Urinary bladder (tissue), 4 donors: ENCODE results near the gene WASF2. TPM values are rescaled to one million over a fixed set of nuclear protein-coding genes. Genes with fewer than 3 reads are reported as not detected.
"Not testable (repeated sequence)": the region's sequence is repeated elsewhere in the genome, so short reads cannot be mapped to it uniquely, and the experiment has no call there.

ENCODE experiments used
- DNase-seq: peaks from one replicate; pipeline ENCODE4 v3.0.0-alpha.2; 2015; ENCODE audit errors: extremely low spot score
- H3K27ac ChIP-seq: one replicate; pipeline ENCODE4 v1.5.1; 2013; ENCODE audit warnings: low read depth, mild to moderate bottlenecking, moderate library complexity
- H3K36me3 ChIP-seq: one replicate; pipeline ENCODE4 v1.6.1; 2013; ENCODE audit warnings: mild to moderate bottlenecking, moderate library complexity; ENCODE audit not compliant: insufficient read depth
- H3K4me1 ChIP-seq: one replicate; pipeline ENCODE4 v1.6.1; 2013; ENCODE audit warnings: mild to moderate bottlenecking, moderate library complexity; ENCODE audit not compliant: insufficient read depth
- H3K4me3 ChIP-seq: one replicate; pipeline ENCODE4 v1.5.1; 2013; ENCODE audit warnings: low read depth, low read length
- WGBS: extraction: QIAGEN DNeasy Blood & Tissue Kit; methylation state at CpG from one replicate; pipeline ENCODE4 v1.1.7; 2013; 5-methylcytosine and 5-hydroxymethylcytosine counted together
- polyA plus RNA-seq: library from polyadenylated mRNA; stranded (reverse); fragments of 200-250 nt; gene quantifications from one replicate; pipeline ENCODE4 v1.2.3, GENCODE V29; 2013
- total RNA-seq: library from RNA; depleted of rRNA; stranded (reverse); fragments of >200 nt; gene quantifications from one replicate; pipeline ENCODE4 v1.2.3, GENCODE V29; 2014
- donor health status: healthy with polysubstance abuse.
- donor health status: healthy.

The WASF2 gene
- total and polyA plus RNA-seq, 2 donors = 40.7 to 83.6 TPM

- Histone ChIP-seq H3K36me3 (no peaks in the 10 kb centered on the region), H3K4me3 (no peak overlapping the region), H3K4me1 (no peaks in the 10 kb centered on the region), H3K27ac (no peak overlapping the region)
- DNase-seq = no peak
- 24% methylated on average over 8 of the region's 8 CpGs for WGBS
Measured at GRCh38 chr1:27496604-27497155, 6.7 kb upstream of the WASF2 start.

GRCh38 chr1:27492796-27493195 is 2.8 kb upstream of the WASF2 start:
- Histone ChIP-seq H3K36me3 (no peaks in the 10 kb centered on the region), H3K4me3 (no peak overlapping the region), H3K27ac (no peak overlapping the region), H3K4me1 (no peaks in the 10 kb centered on the region)
- no peak for DNase-seq
- 93% methylated on average over 3 of the region's 3 CpGs for WGBS

DNA sequence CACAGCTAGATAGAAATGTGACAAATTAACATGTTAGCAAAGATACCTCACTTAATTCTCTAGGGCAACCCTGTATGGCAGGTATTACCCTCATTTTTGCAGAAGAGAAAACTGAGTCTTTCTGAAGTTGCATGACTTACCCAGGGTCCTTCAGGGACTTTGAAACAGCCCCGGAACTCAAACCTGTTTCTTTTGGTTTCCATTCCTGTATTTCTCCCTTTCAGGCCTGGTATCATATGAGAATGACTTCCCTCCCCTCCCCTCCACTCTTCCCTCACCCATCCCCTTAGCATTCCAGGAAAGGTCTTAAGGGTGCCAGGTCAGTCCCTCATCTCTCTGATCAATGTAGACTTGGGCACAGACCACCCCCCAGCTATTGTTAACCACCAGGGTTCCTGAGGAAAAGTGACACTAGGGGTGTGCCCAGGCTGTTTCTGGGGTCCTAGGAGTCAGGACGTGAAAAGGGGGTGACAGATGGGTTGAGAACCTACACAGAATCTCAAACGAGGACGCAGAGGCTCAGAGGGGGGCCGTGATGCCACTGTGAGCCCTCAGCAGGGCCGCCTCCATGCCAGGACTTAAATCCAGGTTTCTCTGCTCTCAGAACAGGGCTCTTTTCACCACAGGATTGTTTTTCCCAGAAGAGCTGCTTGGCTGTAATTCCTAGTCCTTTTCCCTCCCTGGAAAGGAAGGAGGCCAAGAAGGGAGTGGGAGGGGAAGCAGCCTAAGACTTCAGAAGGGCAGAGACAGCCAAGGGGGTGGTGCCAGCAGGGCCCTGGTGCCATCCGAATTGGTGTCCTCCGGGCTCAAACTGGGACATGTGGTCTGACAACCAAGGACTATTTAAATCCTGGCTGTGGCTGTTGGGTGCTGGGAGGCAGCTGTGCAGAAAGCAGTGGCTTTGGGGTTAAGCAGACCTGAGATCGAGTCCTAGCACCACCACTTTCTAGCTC is 2.1 kb upstream of the WASF2 start:
- WGBS = 22% methylated on average over 9 of the region's 9 CpGs
- Histone ChIP-seq H3K36me3 (no peaks in the 10 kb centered on the region), H3K4me1 (no peaks in the 10 kb centered on the region), H3K4me3 (no peak overlapping the region), H3K27ac (peak overlapping the region; percentile 49)
- DNase-seq = no peak

DNA sequence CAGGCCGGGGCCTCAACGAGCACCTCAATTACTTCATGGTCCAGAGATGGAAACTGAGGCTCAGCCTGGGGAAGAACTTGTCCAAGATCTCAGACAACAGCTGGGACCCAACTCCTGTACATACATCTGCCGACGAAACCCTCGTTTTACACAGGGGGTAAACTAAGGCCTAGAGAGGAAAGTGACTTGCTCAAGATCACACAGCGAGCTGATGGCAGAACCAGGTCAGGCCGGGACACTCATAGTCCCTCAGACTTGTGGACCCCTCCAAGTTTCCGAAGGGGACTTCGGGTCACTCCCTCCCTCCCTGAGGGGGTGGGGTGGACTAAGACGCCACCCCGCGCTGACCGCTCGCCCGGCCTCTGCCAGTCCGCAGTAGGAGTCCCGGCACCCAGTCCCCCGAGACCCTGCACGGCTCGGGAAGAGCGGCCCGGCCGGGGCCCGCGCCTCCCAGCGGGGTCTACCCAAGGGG is 430 bp downstream of the WASF2 start:
- WGBS = under 1% methylated on average over 26 of the region's 26 CpGs
- H3K4me1 ChIP-seq = no peaks in the 10 kb centered on the region
- H3K27ac ChIP-seq = peak overlapping the region; percentile 99
- no peaks in the 10 kb centered on the region for H3K36me3 ChIP-seq
- no peak for DNase-seq
- H3K4me3 ChIP-seq = peak overlapping the region; percentile 90

DNA sequence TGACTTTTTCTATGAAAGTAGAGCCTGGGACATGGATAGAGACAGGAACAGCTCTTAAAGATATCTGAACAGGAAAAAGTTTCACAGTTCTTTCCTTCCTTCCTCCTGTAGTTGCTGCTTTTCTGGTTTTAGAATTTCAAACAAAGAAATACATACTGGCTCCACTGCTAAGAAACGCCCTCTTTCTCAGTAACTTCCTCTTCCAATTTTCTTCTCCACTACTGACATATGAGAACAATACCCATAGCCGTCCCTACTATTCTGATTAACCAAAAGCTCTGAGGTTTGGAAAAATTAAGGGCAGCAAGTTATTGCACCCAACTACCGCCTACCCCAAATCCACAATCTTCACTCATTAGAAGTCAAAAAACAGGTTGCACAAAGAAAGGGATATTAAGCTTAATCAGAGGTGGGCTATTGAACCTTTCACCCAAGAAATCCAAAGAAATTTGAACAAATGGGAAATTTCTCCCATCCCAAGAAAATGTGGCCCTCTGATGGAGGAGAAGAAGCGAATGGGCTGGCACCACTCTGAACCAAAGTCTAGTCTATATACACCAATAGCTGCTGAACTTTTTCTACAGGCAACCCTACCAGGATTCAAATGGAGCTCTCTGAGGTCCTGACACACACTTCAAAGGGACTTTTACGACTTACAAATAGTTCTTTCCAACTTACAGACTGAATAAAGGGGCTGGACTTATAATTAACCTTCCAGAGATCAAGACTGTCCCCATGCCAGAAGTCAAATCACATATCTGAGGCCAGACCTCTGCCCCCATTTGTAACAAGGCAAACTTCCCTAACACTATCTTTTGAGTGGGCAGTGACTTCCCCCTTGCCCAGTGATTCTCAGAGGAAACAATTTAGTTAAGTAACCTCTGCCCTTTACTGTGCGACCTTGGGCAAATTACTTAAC is 1.7 kb downstream of the WASF2 start:
- Histone ChIP-seq H3K4me1 (no peaks in the 10 kb centered on the region), H3K4me3 (peak overlapping the region; percentile 90), H3K36me3 (no peaks in the 10 kb centered on the region), H3K27ac (peak overlapping the region; percentile 99)
- whole genome bisulfite sequencing = 10% methylated on average over 6 of the region's 6 CpGs
- DNase-seq = no peak

GRCh38 chr1:27485363-27485762 is 4.6 kb downstream of the WASF2 start:
- H3K4me3 ChIP-seq = no peak overlapping the region
- no peak for DNase-seq
- 95% methylated on average over 1 of the region's 1 CpG for WGBS
- no peaks in the 10 kb centered on the region for H3K4me1 ChIP-seq
- H3K36me3 ChIP-seq = no peaks in the 10 kb centered on the region
- H3K27ac ChIP-seq = no peak overlapping the region

GRCh38 chr1:27483659-27484058 is 6.3 kb downstream of the WASF2 start:
- no peaks in the 10 kb centered on the region for H3K4me1 ChIP-seq
- 92% methylated on average over 2 of the region's 2 CpGs for WGBS
- no peak overlapping the region for H3K27ac ChIP-seq

DNA sequence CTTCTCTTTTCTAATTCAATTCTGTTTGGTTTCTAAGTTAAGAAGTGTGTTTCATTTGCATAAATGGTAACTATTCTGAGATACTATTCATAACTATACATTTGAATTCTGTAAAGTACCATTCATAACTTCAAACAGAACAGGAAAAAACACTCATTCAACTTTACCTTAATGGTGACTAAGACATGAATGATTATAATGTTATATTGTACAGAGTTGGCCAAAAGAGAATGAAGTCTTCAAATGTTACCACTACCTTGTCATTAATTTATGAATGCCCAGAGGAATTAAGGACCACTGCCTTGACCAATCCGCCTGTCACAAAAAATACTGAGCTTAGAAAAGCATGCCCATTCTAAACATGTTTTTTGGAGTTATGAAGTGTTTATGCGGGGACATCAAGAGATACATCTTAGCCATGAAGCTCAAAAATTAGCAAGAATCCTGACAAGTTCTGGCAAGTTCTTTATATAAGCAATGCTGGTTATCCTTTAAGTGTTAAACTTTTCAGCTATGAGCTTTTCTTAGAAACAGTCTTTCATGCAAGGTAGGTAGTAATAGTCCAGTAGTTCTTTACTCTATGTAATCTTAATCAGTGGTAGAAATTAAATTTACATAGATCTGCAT is 7.9 kb downstream of the WASF2 start:
- Histone ChIP-seq H3K4me3 (no peak overlapping the region), H3K4me1 (no peaks in the 10 kb centered on the region), H3K27ac (no peak overlapping the region), H3K36me3 (no peaks in the 10 kb centered on the region)
- WGBS = 58% methylated on average over 2 of the region's 2 CpGs
- DNase-seq = no peak

More at GRCh38 chr1:27483659-27484058, 6.3 kb downstream of the WASF2 start:
- Histone ChIP-seq H3K36me3 (no peaks in the 10 kb centered on the region), H3K4me3 (no peak overlapping the region)
- no peak for DNase-seq

DNA sequence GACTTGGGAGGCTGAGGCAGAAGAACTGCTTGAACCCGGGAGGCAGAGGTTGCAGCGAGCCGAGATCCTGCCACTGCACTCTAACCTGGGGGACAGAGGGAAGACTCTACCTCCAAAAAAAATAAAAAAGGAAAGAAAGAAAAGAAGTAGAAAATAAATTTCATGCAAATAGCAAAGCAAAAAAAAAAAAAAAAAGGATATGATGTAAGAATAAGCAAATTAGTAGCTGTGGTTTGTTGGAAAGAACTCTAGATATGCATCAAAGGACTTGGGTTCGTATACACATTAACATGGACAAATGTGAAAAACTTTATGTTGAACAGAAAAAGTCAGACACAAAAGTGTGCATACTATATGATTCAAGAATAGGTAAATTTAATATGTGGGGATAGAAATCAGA is 11.9 kb downstream of the WASF2 start:
- no peaks in the 10 kb centered on the region for H3K36me3 ChIP-seq
- no peak overlapping the region for H3K27ac ChIP-seq
- H3K4me1 ChIP-seq = no peaks in the 10 kb centered on the region
- DNase-seq = no peak
- H3K4me3 ChIP-seq = no peak overlapping the region
- 93% methylated on average over 4 of the region's 4 CpGs for WGBS

GRCh38 chr1:27476237-27476636 is 13.7 kb downstream of the WASF2 start:
- Histone ChIP-seq H3K4me1 (no peaks in the 10 kb centered on the region), H3K27ac (no peak overlapping the region), H3K4me3 (no peak overlapping the region), H3K36me3 (no peaks in the 10 kb centered on the region)
- WGBS = 95% methylated on average over 2 of the region's 2 CpGs
- DNase-seq = no peak

GRCh38 chr1:27475720-27476119 is 14.2 kb downstream of the WASF2 start:
- Histone ChIP-seq H3K27ac (no peak overlapping the region), H3K4me3 (no peak overlapping the region), H3K4me1 (no peaks in the 10 kb centered on the region), H3K36me3 (no peaks in the 10 kb centered on the region)
- WGBS = 75% methylated on average over 4 of the region's 4 CpGs
- DNase-seq = no peak

DNA sequence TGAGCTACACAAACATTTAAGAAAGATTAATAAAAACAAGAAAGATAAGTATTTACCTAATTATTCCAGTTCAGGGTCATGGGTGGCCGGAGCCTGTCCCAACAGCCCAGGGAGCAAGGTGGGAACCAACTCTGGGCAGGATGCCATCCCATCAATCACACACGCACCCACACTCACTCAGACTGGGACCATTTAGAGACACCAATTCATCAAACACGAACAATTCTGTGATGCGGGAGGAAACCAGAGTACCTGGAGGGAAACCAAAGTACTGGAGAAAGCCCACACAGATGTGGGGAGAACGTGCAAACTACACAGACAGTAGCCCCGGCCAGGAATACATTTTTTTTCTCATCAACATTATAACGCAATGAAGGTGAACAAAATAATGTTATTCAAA is 16.2 kb downstream of the WASF2 start:
- no peak overlapping the region for H3K27ac ChIP-seq

GRCh38 chr1:27472098-27472497 is 17.9 kb downstream of the WASF2 start:
- H3K36me3 ChIP-seq, DNase-seq, H3K27ac ChIP-seq, H3K4me1 ChIP-seq, H3K4me3 ChIP-seq: not testable (repeated sequence)
- WGBS = 91% methylated on average over 7 of the region's 7 CpGs

More for the DNA sequence above, 16.2 kb downstream of the WASF2 start:
- H3K36me3 ChIP-seq = no peaks in the 10 kb centered on the region
- DNase-seq = no peak
- H3K4me3 ChIP-seq = no peak overlapping the region
- no peaks in the 10 kb centered on the region for H3K4me1 ChIP-seq
- WGBS = 46% methylated on average over 7 of the region's 7 CpGs
